WERI-Rb-1 (cell line): ENCODE data around the gene LEMD1.

ENCODE experiments used
- DNase-seq: peaks from one replicate; pipeline ENCODE4 v3.0.0-alpha.2; 2020
- H3K27ac ChIP-seq: fragments of 250-450 bp; sonication (Bioruptor Pico); 2 replicates; pipeline ENCODE4 v1.5.1; 2020; ENCODE audit warnings: mild to moderate bottlenecking, moderate library complexity
- H3K27me3 ChIP-seq: fragments of 250-450 bp; sonication (Bioruptor Pico); 2 replicates; pipeline ENCODE4 v1.5.1; 2021; ENCODE audit warnings: mild to moderate bottlenecking, low read depth, moderate library complexity; ENCODE audit not compliant: insufficient read depth, severe bottlenecking
- H3K36me3 ChIP-seq: fragments of 250-450 bp; sonication (Bioruptor Pico); 2 replicates; pipeline ENCODE4 v1.5.1; 2020; ENCODE audit warnings: mild to moderate bottlenecking, moderate library complexity
- H3K4me3 ChIP-seq: 2 replicates; pipeline ENCODE4 v1.5.1; 2011; ENCODE audit warnings: low read depth, mild to moderate bottlenecking, control low read depth, low read length
- H3K9me3 ChIP-seq: fragments of 250-450 bp; sonication (Bioruptor Pico); 2 replicates; pipeline ENCODE4 v1.5.1; 2021; ENCODE audit warnings: mild to moderate bottlenecking, moderate library complexity; ENCODE audit not compliant: severe bottlenecking
- CTCF ChIP-seq: IDR thresholded peaks from 2 replicates; pipeline ENCODE4 v1.5.1; 2011; ENCODE audit warnings: low read depth, mild to moderate bottlenecking, control low read depth, inconsistent platforms, low read length

LEMD1 gene

GRCh38 chr1:205350124-205350523, 71.7 kb downstream of the LEMD1 start:
- Histone ChIP-seq H3K27ac (peak overlapping the region; percentile 80), H3K36me3 (no peaks in the 10 kb centered on the region), H3K27me3 (no peaks in the 10 kb centered on the region), H3K9me3 (no peaks in the 10 kb centered on the region), H3K4me3 (no peak overlapping the region)
- no peak for TF ChIP-seq CTCF
- DNase-seq: no peak

- Histone ChIP-seq H3K36me3 (no peaks in the 10 kb centered on the region), H3K27ac (peak overlapping the region; percentile 80), H3K4me3 (no peak overlapping the region), H3K9me3 (no peaks in the 10 kb centered on the region), H3K27me3 (no peaks in the 10 kb centered on the region)
- DNase-seq: peak; percentile 93
- no peak for TF ChIP-seq CTCF
Observed at GRCh38 chr1:205348554-205349487, 73.0 kb downstream of the LEMD1 start.

GRCh38 chr1:205346956-205347574, 74.8 kb downstream of the LEMD1 start:
- no peaks in the 10 kb centered on the region for H3K36me3 ChIP-seq
- no peak for DNase-seq
- H3K27ac ChIP-seq: peak overlapping the region; percentile 1; the same call in 1 of the 2 replicates
- TF ChIP-seq CTCF: no peak
- no peaks in the 10 kb centered on the region for H3K9me3 ChIP-seq
- no peak overlapping the region for H3K4me3 ChIP-seq
- H3K27me3 ChIP-seq: no peaks in the 10 kb centered on the region

- no peak overlapping the region for H3K4me3 ChIP-seq
- H3K27me3 ChIP-seq: no peaks in the 10 kb centered on the region
- no peaks in the 10 kb centered on the region for H3K9me3 ChIP-seq
- DNase-seq: no peak
- H3K36me3 ChIP-seq: no peaks in the 10 kb centered on the region
- TF ChIP-seq CTCF: no peak
- no peak overlapping the region for H3K27ac ChIP-seq
Observed at GRCh38 chr1:205345761-205346160, 76.1 kb downstream of the LEMD1 start.

GRCh38 chr1:205344066-205344928, 77.6 kb downstream of the LEMD1 start:
- Histone ChIP-seq H3K36me3 (no peaks in the 10 kb centered on the region), H3K4me3 (peak overlapping the region; percentile 14), H3K9me3 (no peaks in the 10 kb centered on the region), H3K27ac (no peak overlapping the region), H3K27me3 (no peaks in the 10 kb centered on the region)
- no peak for TF ChIP-seq CTCF
- DNase-seq: no peak
